Measurements from ENCODE around the gene TOX2.

Gene TOX2

DNA sequence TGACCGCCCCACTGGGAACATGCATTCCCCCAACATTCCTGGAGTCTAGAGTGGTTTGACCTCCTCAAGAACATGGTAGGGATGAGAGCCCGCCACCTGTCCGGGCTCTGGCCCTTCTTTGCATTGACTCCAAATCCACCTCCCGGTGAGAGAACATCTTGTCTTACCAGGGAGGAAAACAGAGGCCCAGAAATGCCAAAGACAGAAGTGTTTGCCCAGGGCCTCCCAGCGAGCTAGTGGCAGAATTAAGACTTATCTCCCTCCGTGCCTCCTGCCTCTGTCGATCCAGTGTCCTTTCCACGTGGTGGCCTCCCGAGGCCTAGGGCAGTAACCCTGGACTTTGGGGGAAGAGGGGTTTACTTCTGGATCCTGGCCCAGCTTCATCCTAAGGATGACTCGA, 137.5 kb downstream of the TOX2 start:
- in situ Hi-C loops (cut with MboI; ENCODE audit: low pct_unique_long_range_greater_than_20kb, low sequenced_read_pairs, unreplicated experiment), result no loop called here
- DNase-seq (ENCODE audit: low spot score), result no peak
- TF ChIP-seq, protein P1, sequence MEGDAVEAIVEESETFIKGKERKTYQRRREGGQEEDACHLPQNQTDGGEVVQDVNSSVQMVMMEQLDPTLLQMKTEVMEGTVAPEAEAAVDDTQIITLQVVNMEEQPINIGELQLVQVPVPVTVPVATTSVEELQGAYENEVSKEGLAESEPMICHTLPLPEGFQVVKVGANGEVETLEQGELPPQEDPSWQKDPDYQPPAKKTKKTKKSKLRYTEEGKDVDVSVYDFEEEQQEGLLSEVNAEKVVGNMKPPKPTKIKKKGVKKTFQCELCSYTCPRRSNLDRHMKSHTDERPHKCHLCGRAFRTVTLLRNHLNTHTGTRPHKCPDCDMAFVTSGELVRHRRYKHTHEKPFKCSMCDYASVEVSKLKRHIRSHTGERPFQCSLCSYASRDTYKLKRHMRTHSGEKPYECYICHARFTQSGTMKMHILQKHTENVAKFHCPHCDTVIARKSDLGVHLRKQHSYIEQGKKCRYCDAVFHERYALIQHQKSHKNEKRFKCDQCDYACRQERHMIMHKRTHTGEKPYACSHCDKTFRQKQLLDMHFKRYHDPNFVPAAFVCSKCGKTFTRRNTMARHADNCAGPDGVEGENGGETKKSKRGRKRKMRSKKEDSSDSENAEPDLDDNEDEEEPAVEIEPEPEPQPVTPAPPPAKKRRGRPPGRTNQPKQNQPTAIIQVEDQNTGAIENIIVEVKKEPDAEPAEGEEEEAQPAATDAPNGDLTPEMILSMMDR (IDR thresholded peaks at IDR 0.05; ENCODE audit: extremely low read depth, insufficient read depth, missing control alignments), result no peak

DNA sequence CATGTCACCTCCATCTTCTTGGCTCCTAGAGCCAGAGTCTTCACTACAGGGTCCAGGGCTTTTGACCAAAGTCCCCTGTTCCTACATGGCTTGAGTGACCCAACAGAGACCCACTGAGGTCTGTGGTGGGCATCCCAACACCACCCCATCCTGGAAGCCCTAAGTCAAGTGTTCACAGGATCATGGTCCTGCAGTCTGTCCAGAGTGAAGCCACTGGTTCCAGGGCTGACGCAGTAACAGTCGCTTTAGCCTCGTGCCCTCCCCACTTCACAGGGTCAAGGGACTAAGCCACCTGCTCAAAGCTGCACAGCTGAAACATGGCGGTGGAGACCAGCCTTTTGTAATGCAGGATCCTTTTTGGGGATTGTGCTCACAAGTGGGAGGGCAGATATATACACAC, 138.4 kb downstream of the TOX2 start:
- in situ Hi-C loops (cut with MboI; ENCODE audit: low pct_unique_long_range_greater_than_20kb, low sequenced_read_pairs, unreplicated experiment), result no loop called here
- DNase-seq (ENCODE audit: low spot score), result no peak
- TF ChIP-seq, protein P1 (IDR thresholded peaks at IDR 0.05; ENCODE audit: extremely low read depth, insufficient read depth, missing control alignments), result no peak

DNA sequence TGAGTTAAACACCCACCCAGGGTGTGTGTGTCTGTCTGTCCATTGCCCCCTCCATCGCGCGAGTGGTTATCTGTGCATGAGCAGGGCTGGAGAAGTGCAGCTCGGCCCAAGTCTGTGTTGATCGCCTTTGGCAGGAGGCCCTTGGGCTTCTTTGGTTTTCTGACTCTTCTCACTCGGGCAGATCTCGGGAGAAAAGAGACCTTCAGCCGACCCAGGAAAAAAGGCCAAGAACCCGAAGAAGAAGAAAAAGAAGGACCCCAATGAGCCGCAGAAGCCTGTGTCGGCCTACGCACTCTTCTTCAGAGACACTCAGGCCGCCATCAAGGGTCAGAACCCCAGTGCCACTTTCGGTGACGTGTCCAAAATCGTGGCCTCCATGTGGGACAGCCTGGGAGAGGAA, 139.5 kb downstream of the TOX2 start:
- in situ Hi-C loops (cut with MboI; ENCODE audit: low pct_unique_long_range_greater_than_20kb, low sequenced_read_pairs, unreplicated experiment), result no loop called here
- no peak for DNase-seq (ENCODE audit: low spot score)
- TF ChIP-seq, protein P1 (IDR thresholded peaks at IDR 0.05; ENCODE audit: extremely low read depth, insufficient read depth, missing control alignments), result no peak

DNA sequence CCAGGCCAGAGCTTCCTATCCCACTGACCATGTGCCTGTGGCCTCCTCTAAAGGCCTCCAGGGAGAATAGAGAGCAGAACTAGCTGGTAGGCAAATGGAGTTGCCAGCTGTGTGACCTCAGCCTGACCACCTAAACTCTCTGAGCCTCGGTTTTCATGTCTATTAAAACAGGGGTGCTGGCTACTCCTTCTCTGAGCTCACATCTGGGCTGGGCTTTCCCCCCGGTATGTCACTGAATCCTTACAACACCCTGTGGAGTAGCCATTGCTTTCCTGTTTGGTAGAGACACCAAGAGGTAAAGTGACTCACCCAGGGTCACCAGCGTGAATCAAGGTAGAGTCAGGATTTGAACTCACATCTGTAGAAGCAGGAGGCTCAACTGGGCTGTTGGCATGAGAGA, 140.2 kb downstream of the TOX2 start:
- no peak for DNase-seq (ENCODE audit: low spot score)
- TF ChIP-seq, protein P1 (IDR thresholded peaks at IDR 0.05; ENCODE audit: extremely low read depth, insufficient read depth, missing control alignments), result no peak
- in situ Hi-C loops (cut with MboI; ENCODE audit: low pct_unique_long_range_greater_than_20kb, low sequenced_read_pairs, unreplicated experiment), result no loop called here

DNA sequence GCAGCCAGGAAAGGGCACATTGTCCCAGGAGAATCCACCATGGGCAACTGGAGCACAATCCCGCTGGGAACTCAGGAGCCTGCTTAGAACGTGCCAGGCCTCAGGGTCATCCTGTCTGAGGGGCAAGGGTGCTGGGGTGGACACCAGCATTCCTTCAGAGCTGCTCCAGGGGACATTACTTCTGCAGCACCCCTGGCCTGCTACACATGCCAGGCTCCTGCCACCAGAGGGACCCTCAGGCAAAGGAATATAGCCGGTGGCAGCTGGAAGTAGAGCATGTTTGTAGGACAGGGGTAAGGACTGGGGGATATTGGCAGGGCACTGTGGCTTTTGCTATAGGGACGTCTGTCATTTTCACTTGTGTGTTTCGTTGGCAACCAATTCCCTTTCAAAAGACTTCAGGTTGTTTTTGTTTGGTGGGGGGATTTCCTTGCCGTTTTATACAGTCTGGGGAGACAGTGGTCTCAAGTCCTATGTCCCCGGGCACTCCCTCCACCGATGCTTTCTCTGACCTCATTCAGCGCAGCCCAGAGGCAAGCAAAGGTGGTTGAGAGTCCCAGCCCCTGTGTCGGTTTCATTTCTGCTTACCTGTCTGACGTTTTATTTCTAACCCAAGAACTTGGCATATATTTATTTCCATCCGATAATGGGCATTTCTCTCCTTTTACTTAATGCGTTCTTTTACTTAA, 141.5 kb downstream of the TOX2 start:
- TF ChIP-seq, protein P1 (IDR thresholded peaks at IDR 0.05; ENCODE audit: extremely low read depth, insufficient read depth, missing control alignments), result peak; percentile 53
- no peak for DNase-seq (ENCODE audit: low spot score)
- in situ Hi-C loops (cut with MboI; ENCODE audit: low pct_unique_long_range_greater_than_20kb, low sequenced_read_pairs, unreplicated experiment), result no loop called here

DNA sequence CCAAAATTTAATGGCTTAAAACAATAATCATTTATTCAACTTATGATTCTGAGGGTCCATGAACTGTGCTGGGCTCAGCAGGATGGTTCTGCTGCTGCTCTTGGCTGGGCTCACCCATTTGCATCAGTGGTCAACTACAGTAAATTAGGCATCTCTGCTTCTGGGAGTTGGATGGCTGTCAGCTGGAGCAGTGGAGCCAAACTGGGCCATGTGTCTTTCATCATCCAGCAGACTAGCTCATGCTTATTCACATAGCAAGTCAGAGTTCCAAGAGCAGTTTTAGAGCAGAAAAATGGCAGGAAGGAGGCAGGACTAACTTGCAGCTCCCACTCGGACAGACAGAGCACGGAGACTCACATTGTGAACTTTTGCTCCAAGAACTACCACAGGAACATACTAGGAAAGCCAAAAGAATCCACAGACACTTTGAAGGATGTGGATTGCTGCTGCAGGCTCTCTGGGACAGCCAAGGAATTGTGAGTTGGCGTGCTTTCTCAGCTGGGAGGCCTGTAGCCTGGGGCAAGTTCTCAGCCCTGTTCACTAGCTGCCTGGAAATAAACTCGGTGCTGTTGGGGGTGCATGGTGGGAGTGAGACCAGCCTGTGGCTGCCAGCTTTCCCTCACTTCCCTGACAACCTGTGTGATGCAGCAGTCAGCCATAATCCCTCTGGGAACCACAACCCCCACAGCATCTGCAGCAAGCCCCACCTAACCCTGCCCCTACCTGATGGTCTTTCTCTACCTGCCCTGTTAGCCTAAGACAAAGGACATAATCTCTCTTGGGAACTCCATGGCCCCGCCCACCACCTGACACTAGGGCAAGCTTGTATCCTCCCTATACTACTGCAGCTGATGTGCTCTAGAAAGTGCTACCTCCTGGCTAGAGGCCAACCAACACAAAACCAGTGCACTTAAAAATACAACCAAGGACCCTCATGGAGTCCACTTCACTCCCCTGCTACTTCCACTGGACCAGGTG, 143.3 kb downstream of the TOX2 start:
- TF ChIP-seq, protein P1 (IDR thresholded peaks at IDR 0.05; ENCODE audit: extremely low read depth, insufficient read depth, missing control alignments), result no peak
- in situ Hi-C loops (cut with MboI; ENCODE audit: low pct_unique_long_range_greater_than_20kb, low sequenced_read_pairs, unreplicated experiment), result no loop called here
- DNase-seq (ENCODE audit: low spot score), result no peak

Data from GM13977 (cell line).